Stomach (tissue), 9 donors: ENCODE data around the gene ARSJ. TPM values are rescaled to one million over a fixed set of nuclear protein-coding genes. Genes with fewer than 3 reads are reported as not detected.
"Not testable (repeated sequence)": the region's sequence is repeated elsewhere in the genome, so short reads cannot be mapped to it uniquely, and the experiment has no call there.

ENCODE experiments used
- DNase-seq, 2 donors: peaks; one replicate each; pipeline versions ENCODE4 v3.0.0 to v3.0.0-alpha.2; 2013 to 2019
- H3K27ac ChIP-seq, 5 donors: fragments of 200-600 bp in 4 of 5; sonication (generic) in 4 of 5; one replicate each; pipeline ENCODE4 v1.5.1; 2013 to 2019; ENCODE audit warnings: mild to moderate bottlenecking in 1 of 5, moderate library complexity in 1 of 5
- H3K27me3 ChIP-seq, 3 donors: fragments of 200-600 bp; sonication (generic); one replicate each; pipeline ENCODE4 v1.5.1; 2017 to 2019; ENCODE audit warnings: mixed run types in 1 of 3
- H3K36me3 ChIP-seq, 4 donors: fragments of 200-600 bp; sonication (generic); 1 replicate in 3 of 4; 2 replicates in 1 of 4; pipeline ENCODE4 v1.5.1; 2016 to 2019
- H3K4me1 ChIP-seq, 4 donors: fragments of 200-600 bp; sonication (generic); one replicate each; pipeline ENCODE4 v1.5.1; 2016 to 2019
- H3K4me3 ChIP-seq, 4 donors: fragments of 200-600 bp; sonication (generic) in 3 of 4; one replicate each; pipeline ENCODE4 v1.5.1; 2016 to 2019; ENCODE audit warnings: mild to moderate bottlenecking in 1 of 4
- H3K9me3 ChIP-seq, 4 donors: fragments of 200-600 bp; sonication (generic); one replicate each; pipeline ENCODE4 v1.5.1; 2016 to 2019
- EP300 ChIP-seq: sonication (generic); formaldehyde crosslinking; IDR thresholded peaks from one replicate; pipeline ENCODE4 v1.6.1; 2017; ENCODE audit warnings: antibody characterized with exemption
- POLR2A ChIP-seq, 4 donors: fragments of 450-650 bp; IDR thresholded peaks; one replicate each; pipeline ENCODE4 v1.6.1; 2016; ENCODE audit warnings: antibody characterized with exemption in 4 of 4, control low read depth in 2 of 4, mild to moderate bottlenecking in 1 of 4, moderate library complexity in 1 of 4
- POLR2AphosphoS5 ChIP-seq, 3 donors: sonication (generic); formaldehyde crosslinking; IDR thresholded peaks; one replicate each; pipeline ENCODE4 v1.6.1; 2016; ENCODE audit warnings: antibody characterized with exemption in 3 of 3
- WGBS, 5 donors: extraction: QIAGEN DNeasy Blood & Tissue Kit in 3 of 5; methylation state at CpG; one replicate each; pipeline versions ENCODE4 v1.1.5 to v1.1.7; 2013 to 2018; 5-methylcytosine and 5-hydroxymethylcytosine counted together
- intact Hi-C: fragments of 100-400 bp; cut with DNase I; formaldehyde crosslinking; loops from one replicate; pipeline ENCODE4 v1.15.1; 2023; ENCODE audit warnings: low total_unique reads
- polyA plus RNA-seq, 3 donors: library from polyadenylated mRNA; stranded (reverse); fragments of 200-250 nt; gene quantifications; one replicate each; pipeline ENCODE4 v1.2.3, GENCODE V29; 2013
- total RNA-seq, 5 donors: library from RNA; depleted of rRNA; stranded (reverse); fragments of >200 nt; gene quantifications; one replicate each; pipeline versions ENCODE4 v1.1.0 to v1.2.3, GENCODE V29; 2014 to 2016
- TF ChIP-seq, protein P1 (sequence below), 7 experiments: fragments of 450-650 bp in 4 of 7; fragments of 200-600 bp in 3 of 7; sonication (generic) in 3 of 7; IDR thresholded peaks; one replicate each; pipeline ENCODE4 v1.5.1; 2016 to 2019; ENCODE audit warnings: antibody characterized with exemption in 7 of 7, control low read depth in 2 of 7, mild to moderate bottlenecking in 1 of 7
- donor health status: healthy with polysubstance abuse.
- donor health status: Bipolar disorder and iron deficiency.
- donor health status: healthy.

Gene ARSJ
- total and polyA plus RNA-seq, 8 donors = 0.92 to 23.3 (median 5.6) TPM

DNA sequence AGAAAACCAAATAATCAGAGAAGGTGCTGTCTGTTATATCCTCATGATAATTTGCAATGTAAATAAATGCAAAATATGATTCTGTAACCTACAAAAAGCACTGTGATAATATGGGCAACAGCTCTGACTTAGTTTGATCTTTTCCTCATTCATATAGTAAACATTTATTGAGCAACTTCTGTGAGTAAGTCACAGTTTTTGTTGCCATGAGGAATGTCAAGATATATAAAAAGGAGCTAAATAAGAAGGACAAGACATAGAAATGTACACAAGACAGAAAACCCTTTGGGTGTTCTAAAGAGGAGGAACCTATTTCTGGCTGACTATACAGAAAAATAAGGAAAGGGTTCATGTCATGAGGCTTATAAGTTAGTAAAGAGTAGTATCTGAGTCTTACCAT lies 44.3 kb downstream of the ARSJ start:
- H3K27me3 ChIP-seq = no peaks in the 10 kb centered on the region
- no peak for DNase-seq
- intact Hi-C loops = no loop called here
- no peak for TF ChIP-seq POLR2A (IDR thresholded peaks at IDR 0.05)
- no peak for TF ChIP-seq POLR2AphosphoS5 (IDR thresholded peaks at IDR 0.05)
- TF ChIP-seq EP300 = no peak
- TF ChIP-seq, protein P1, sequence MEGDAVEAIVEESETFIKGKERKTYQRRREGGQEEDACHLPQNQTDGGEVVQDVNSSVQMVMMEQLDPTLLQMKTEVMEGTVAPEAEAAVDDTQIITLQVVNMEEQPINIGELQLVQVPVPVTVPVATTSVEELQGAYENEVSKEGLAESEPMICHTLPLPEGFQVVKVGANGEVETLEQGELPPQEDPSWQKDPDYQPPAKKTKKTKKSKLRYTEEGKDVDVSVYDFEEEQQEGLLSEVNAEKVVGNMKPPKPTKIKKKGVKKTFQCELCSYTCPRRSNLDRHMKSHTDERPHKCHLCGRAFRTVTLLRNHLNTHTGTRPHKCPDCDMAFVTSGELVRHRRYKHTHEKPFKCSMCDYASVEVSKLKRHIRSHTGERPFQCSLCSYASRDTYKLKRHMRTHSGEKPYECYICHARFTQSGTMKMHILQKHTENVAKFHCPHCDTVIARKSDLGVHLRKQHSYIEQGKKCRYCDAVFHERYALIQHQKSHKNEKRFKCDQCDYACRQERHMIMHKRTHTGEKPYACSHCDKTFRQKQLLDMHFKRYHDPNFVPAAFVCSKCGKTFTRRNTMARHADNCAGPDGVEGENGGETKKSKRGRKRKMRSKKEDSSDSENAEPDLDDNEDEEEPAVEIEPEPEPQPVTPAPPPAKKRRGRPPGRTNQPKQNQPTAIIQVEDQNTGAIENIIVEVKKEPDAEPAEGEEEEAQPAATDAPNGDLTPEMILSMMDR (IDR thresholded peaks at IDR 0.05) = no peak
- no peaks in the 10 kb centered on the region for H3K36me3 ChIP-seq
- H3K4me3 ChIP-seq = no peak overlapping the region
- no peaks in the 10 kb centered on the region for H3K9me3 ChIP-seq
- H3K27ac ChIP-seq = no peak overlapping the region
- H3K4me1 ChIP-seq = no peaks in the 10 kb centered on the region

DNA sequence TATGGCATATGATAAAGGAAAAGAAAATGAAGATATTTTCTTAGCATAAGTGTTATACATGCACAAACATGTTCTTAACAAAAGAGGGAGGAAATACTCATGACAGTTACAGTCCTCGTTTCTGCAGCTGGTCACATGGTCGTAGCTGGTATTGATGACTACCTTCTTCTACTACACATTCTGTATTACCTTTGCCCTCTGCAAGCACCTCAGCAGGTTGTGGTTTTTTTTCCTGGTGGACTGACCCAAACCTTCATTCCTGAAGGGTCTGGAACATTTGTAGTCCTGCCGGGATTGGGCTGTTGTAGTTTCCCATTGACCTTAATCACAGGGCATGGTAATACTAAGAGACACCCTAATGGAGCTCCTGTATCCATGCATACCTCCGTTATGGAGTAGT lies 54.7 kb downstream of the ARSJ start:
- DNase-seq, intact Hi-C loops, H3K4me3 ChIP-seq, H3K36me3 ChIP-seq, H3K27me3 ChIP-seq, H3K27ac ChIP-seq, H3K9me3 ChIP-seq: not testable (repeated sequence)
- 91 to 94% (median 92%) methylated on average over 4 of the region's 4 CpGs for WGBS, 5 donors
- H3K4me1 ChIP-seq = peaks cover 0 to 15% (median 9%) of the 10 kb centered on the region in 4 donors

DNA sequence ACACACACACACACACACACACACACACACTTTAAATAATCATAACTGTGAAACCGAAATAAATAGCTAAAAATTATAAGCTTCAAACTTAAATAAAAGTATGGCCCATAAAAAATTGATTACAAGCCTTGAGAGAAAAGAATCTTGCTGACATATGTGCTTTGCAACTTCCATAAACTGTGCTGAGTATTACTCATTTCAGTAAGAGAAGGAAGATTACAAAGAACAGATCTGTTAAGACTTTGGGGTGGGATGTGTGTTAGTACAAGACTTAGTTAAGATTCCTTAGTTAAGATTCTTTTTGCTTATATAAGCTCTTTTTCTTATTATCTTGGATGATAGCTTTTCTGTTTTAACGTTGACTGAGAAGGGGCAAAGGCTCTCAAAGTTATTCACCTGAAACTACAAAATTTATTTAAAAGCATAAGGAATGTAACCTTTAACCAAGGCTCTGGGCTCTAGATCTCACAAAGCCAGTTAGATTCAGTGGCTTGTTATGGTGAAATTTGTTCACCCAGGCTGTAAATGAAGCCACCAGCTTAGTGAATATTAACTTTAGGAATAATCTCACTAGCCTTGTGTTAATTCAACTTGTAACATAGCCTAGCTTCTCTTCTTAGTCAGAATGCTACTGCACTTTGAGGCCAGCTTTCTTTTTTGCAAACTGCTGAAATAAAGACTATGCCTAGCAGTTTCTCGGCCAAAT lies 58.2 kb downstream of the ARSJ start:
- Histone ChIP-seq H3K4me3 (no peak overlapping the region), H3K27ac (no peak overlapping the region), H3K4me1 (peaks cover 0 to 15% (median 9%) of the 10 kb centered on the region in 4 donors), H3K9me3 (no peaks in the 10 kb centered on the region), H3K27me3 (no peaks in the 10 kb centered on the region), H3K36me3 (no peaks in the 10 kb centered on the region)
- intact Hi-C loops = no loop called here
- DNase-seq = no peak
- no peak for TF ChIP-seq POLR2A (IDR thresholded peaks at IDR 0.05)
- no peak for TF ChIP-seq POLR2AphosphoS5 (IDR thresholded peaks at IDR 0.05)
- TF ChIP-seq, protein P1 (IDR thresholded peaks at IDR 0.05) = no peak
- no peak for TF ChIP-seq EP300
- 61 to 75% (median 66%) methylated on average over 3 of the region's 3 CpGs for WGBS, 5 donors

DNA sequence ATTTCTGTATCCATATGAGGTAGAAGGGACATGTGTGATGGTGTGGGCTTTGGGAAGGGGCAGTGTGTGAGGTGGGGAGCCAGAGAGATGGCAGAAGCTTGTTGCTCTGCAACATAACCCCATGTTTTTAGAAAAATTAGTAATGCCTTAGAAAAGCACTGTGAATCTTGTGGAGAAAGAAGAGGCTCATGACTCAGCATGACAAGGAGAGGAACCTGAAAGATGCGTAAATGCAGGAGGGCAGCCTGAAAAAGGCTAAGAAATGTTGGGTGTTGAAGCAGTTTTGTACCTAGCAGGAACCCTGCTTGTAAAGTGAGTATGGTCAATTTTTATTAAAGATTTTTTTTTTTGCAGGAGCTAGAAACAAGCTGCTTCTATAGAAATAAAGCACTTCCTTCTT lies 59.8 kb downstream of the ARSJ start:
- 89 to 100% (median 94%) methylated on average over 1 of the region's 1 CpG for WGBS, 5 donors

DNA sequence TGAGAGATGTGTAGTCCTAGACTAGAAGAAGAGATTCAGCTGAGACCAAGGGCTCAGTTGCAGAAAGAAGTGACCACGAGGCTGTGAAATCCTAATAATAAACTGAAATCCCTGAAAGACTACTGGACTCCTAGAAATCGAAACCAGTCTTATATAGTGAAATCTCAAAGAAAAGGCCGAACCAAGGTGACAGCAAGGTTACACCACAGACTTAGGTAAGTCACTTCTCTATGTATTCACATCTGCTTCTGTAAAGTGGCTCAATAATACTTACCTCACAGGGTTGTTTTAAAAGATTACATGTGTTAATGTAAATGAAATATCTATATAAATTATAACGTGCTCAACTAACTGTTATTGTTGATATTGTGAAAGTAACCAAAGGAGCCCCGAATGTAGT lies 60.3 kb downstream of the ARSJ start:
- TF ChIP-seq POLR2A (IDR thresholded peaks at IDR 0.05) (no peak), POLR2AphosphoS5 (IDR thresholded peaks at IDR 0.05) (no peak), EP300 (no peak)
- TF ChIP-seq, protein P1 (IDR thresholded peaks at IDR 0.05) = no peak
- H3K4me1 ChIP-seq = peaks cover 0 to 15% (median 9%) of the 10 kb centered on the region in 4 donors
- no peak overlapping the region for H3K4me3 ChIP-seq
- H3K27me3 ChIP-seq = no peaks in the 10 kb centered on the region
- H3K36me3 ChIP-seq = no peaks in the 10 kb centered on the region
- no peak overlapping the region for H3K27ac ChIP-seq
- no peak for DNase-seq
- 47 to 93% (median 52%) methylated on average over 5 of the region's 5 CpGs for WGBS, 5 donors
- intact Hi-C loops = no loop called here
- no peaks in the 10 kb centered on the region for H3K9me3 ChIP-seq

More for the DNA sequence above, 59.8 kb downstream of the ARSJ start:
- intact Hi-C loops = no loop called here
- Histone ChIP-seq H3K36me3 (no peaks in the 10 kb centered on the region), H3K9me3 (no peaks in the 10 kb centered on the region), H3K27ac (no peak overlapping the region), H3K27me3 (no peaks in the 10 kb centered on the region), H3K4me1 (peaks cover 0 to 15% (median 9%) of the 10 kb centered on the region in 4 donors), H3K4me3 (no peak overlapping the region)
- no peak for DNase-seq
- TF ChIP-seq EP300 (no peak), POLR2A (IDR thresholded peaks at IDR 0.05) (no peak), POLR2AphosphoS5 (IDR thresholded peaks at IDR 0.05) (no peak)
- TF ChIP-seq, protein P1 (IDR thresholded peaks at IDR 0.05) = no peak
